PC-9 (cell line): ENCODE measurements around the gene ZNF442.
"Not testable (repeated sequence)": the region's sequence is repeated elsewhere in the genome, so short reads cannot be mapped to it uniquely, and the experiment has no call there.

Experiments
- CTCF ChIP-seq: fragments of 200-600 bp; sonication (generic); conservative IDR thresholded peaks from 2 replicates; pipeline ENCODE4 v1.6.1; 2017; ENCODE audit warnings: mixed run types, antibody characterized with exemption, mild to moderate bottlenecking, moderate library complexity
- EZH2 ChIP-seq: fragments of 200-600 bp; sonication (generic); IDR thresholded peaks from 2 replicates; pipeline ENCODE4 v1.8.0; 2017; ENCODE audit warnings: antibody characterized with exemption, low read depth

- TF ChIP-seq EZH2, CTCF: not testable (repeated sequence)
Observed at GRCh38 chr19:12399901-12400632, 34.6 kb upstream of the ZNF442 start.
